NT2/D1 (cell line): ENCODE results near the gene ZMIZ2.

ENCODE experiments used
- DNase-seq: peaks from one replicate; pipeline ENCODE4 v3.0.0-alpha.2; 2011; ENCODE audit warnings: low read depth, low spot score
- H3K27me3 ChIP-seq: 2 replicates; pipeline ENCODE4 v1.6.0; 2011; ENCODE audit warnings: mild to moderate bottlenecking; ENCODE audit not compliant: insufficient read length, insufficient read depth
- H3K36me3 ChIP-seq: 2 replicates; pipeline ENCODE4 v1.6.1; 2011; ENCODE audit warnings: mild to moderate bottlenecking, low read length, mixed read lengths; ENCODE audit not compliant: insufficient read depth, insufficient read length
- H3K4me1 ChIP-seq: 2 replicates; pipeline ENCODE4 v1.5.1; 2011; ENCODE audit not compliant: insufficient read depth, insufficient read length
- H3K4me3 ChIP-seq: 2 replicates; pipeline ENCODE4 v1.5.1; 2011; ENCODE audit warnings: low read depth; ENCODE audit not compliant: insufficient read length
- H3K9ac ChIP-seq: 2 replicates; pipeline ENCODE4 v1.6.0; 2011; ENCODE audit warnings: low read depth; ENCODE audit not compliant: insufficient read length
- H3K9me3 ChIP-seq: 2 replicates; pipeline ENCODE4 v1.5.1; 2011; ENCODE audit warnings: mild to moderate bottlenecking, low read length; ENCODE audit not compliant: insufficient read depth
- SUZ12 ChIP-seq: IDR thresholded peaks from 2 replicates; pipeline ENCODE4 v1.6.1; 2011; ENCODE audit not compliant: insufficient read length, insufficient read depth; ENCODE audit errors: extremely low read depth
- YY1 ChIP-seq: IDR thresholded peaks from 2 replicates; pipeline ENCODE4 v1.6.1; 2011; ENCODE audit not compliant: insufficient read length, insufficient read depth
- ZNF274 ChIP-seq: IDR thresholded peaks from 2 replicates; pipeline ENCODE4 v1.6.1; 2011; ENCODE audit warnings: mild to moderate bottlenecking, low read depth, low read length

Gene ZMIZ2

GRCh38 chr7:44706788-44707557, 41.7 kb upstream of the ZMIZ2 start:
- no peaks in the 10 kb centered on the region for H3K4me1 ChIP-seq
- H3K36me3 ChIP-seq, result peaks cover 53% of the 10 kb centered on the region
- H3K4me3 ChIP-seq, result no peak overlapping the region
- TF ChIP-seq YY1, result no peak
- no peak for TF ChIP-seq ZNF274
- TF ChIP-seq SUZ12, result no peak
- H3K9me3 ChIP-seq, result no peaks in the 10 kb centered on the region
- H3K27me3 ChIP-seq, result no peaks in the 10 kb centered on the region
- no peak overlapping the region for H3K9ac ChIP-seq
- DNase-seq, result no peak

- no peak overlapping the region for H3K4me3 ChIP-seq
- no peak for DNase-seq
- H3K9me3 ChIP-seq, result no peaks in the 10 kb centered on the region
- H3K9ac ChIP-seq, result no peak overlapping the region
- H3K27me3 ChIP-seq, result no peaks in the 10 kb centered on the region
- peaks cover 48% of the 10 kb centered on the region for H3K36me3 ChIP-seq
- H3K4me1 ChIP-seq, result no peaks in the 10 kb centered on the region
- no peak for TF ChIP-seq ZNF274
Measured at GRCh38 chr7:44707558-44708230, 41.0 kb upstream of the ZMIZ2 start.

GRCh38 chr7:44709011-44709915, 39.4 kb upstream of the ZMIZ2 start:
- Histone ChIP-seq H3K27me3 (no peaks in the 10 kb centered on the region), H3K9me3 (no peaks in the 10 kb centered on the region), H3K4me3 (no peak overlapping the region), H3K36me3 (peaks cover 38% of the 10 kb centered on the region), H3K9ac (no peak overlapping the region), H3K4me1 (no peaks in the 10 kb centered on the region)
- TF ChIP-seq ZNF274, result no peak
- no peak for TF ChIP-seq YY1
- no peak for TF ChIP-seq SUZ12
- DNase-seq, result no peak

- H3K36me3 ChIP-seq, result peaks cover 38% of the 10 kb centered on the region
- H3K27me3 ChIP-seq, result no peaks in the 10 kb centered on the region
- H3K9me3 ChIP-seq, result no peaks in the 10 kb centered on the region
- no peak overlapping the region for H3K4me3 ChIP-seq
- no peaks in the 10 kb centered on the region for H3K4me1 ChIP-seq
- no peak for DNase-seq
- no peak overlapping the region for H3K9ac ChIP-seq
- TF ChIP-seq ZNF274 (no peak), SUZ12 (no peak), YY1 (no peak)
Measured at GRCh38 chr7:44709945-44710596, 38.6 kb upstream of the ZMIZ2 start.

- DNase-seq, result no peak
- Histone ChIP-seq H3K9ac (no peak overlapping the region), H3K9me3 (no peaks in the 10 kb centered on the region), H3K27me3 (no peaks in the 10 kb centered on the region), H3K36me3 (peaks cover 34% of the 10 kb centered on the region), H3K4me1 (no peaks in the 10 kb centered on the region), H3K4me3 (no peak overlapping the region)
- no peak for TF ChIP-seq ZNF274
- no peak for TF ChIP-seq SUZ12
Measured at GRCh38 chr7:44711528-44711927, 37.1 kb upstream of the ZMIZ2 start.

- no peak for DNase-seq
- Histone ChIP-seq H3K27me3 (no peaks in the 10 kb centered on the region), H3K36me3 (peaks cover 33% of the 10 kb centered on the region), H3K4me3 (no peak overlapping the region), H3K9ac (no peak overlapping the region), H3K9me3 (no peaks in the 10 kb centered on the region), H3K4me1 (no peaks in the 10 kb centered on the region)
- TF ChIP-seq SUZ12 (no peak), ZNF274 (no peak)
Measured at GRCh38 chr7:44712012-44712411, 36.6 kb upstream of the ZMIZ2 start.

- TF ChIP-seq SUZ12, result no peak
- TF ChIP-seq ZNF274, result no peak
- no peak for TF ChIP-seq YY1
- Histone ChIP-seq H3K27me3 (no peaks in the 10 kb centered on the region), H3K9me3 (no peaks in the 10 kb centered on the region), H3K36me3 (peaks cover 22% of the 10 kb centered on the region), H3K4me1 (no peaks in the 10 kb centered on the region), H3K4me3 (no peak overlapping the region), H3K9ac (no peak overlapping the region)
- no peak for DNase-seq
Measured at GRCh38 chr7:44713141-44713540, 35.5 kb upstream of the ZMIZ2 start.
